K562 (cell line): ENCODE measurements around the gene CACNA2D3. TPM values are rescaled to one million over a fixed set of nuclear protein-coding genes. Genes with fewer than 3 reads are reported as not detected.

ENCODE experiments used
- ATAC-seq: fragments of 200-7000 bp; cut with Tn5 transposase; 3 replicates; pipeline ENCODE4 v1.9.1; 2020; ENCODE audit warnings: moderate library complexity
- BruUV-seq: library from RNA; stranded (reverse); fragments of 400-500 nt; replicated peaks from 2 replicates; lab custom pipeline; 2021; lab: Mats Ljungman, UMichigan
- CTCF ChIA-PET: fragments of 300-600 bp; formaldehyde crosslinking; extraction: SDS; loops from one replicate; lab custom pipeline; 2021; ENCODE audit warnings: low intra/inter-chr PET ratio; lab: Yijun Ruan, JAX
- POLR2A ChIA-PET: fragments of 300-600, 350-650 bp; sonication (Branson Sonifier 250); formaldehyde crosslinking; extraction: SDS; loops from one replicate; lab custom pipeline; 2021; ENCODE audit warnings: antibody characterized with exemption, inconsistent platforms; lab: Yijun Ruan, JAX
- DNase-seq, 4 experiments: peaks; one replicate each; pipeline versions ENCODE4 v3.0.0 to v3.0.0-alpha.2; 2011 to 2018; ENCODE audit warnings: low spot score in 3 of 4, mixed read lengths in 3 of 4; ENCODE audit errors: extremely low read depth in 1 of 4
- FAIRE-seq: peaks from 2 replicates; lab custom pipeline; 2011; peaks lifted over from hg19 to GRCh38; lab: Jason Lieb, UNC
- H2AFZ ChIP-seq: 2 replicates; pipeline ENCODE4 v1.6.0; 2011; ENCODE audit warnings: low read depth, low read length, control low read depth, inconsistent platforms
- H3K27ac ChIP-seq: fragments of 200-600 bp; 3 replicates; pipeline ENCODE4 v1.8.0; 2011; ENCODE audit warnings: low read depth, mild to moderate bottlenecking, control low read depth, inconsistent platforms, low read length, moderate library complexity, mixed read lengths; ENCODE audit errors: extremely low read depth
- H3K27me3 ChIP-seq, 2 experiments: fragments of 300-600 bp in 1 of 2; 2 replicates in 1 of 2; 3 replicates in 1 of 2; pipeline versions ENCODE4 v1.6.0 to v1.8.0; 2011; ENCODE audit warnings: inconsistent platforms in 2 of 2, low read length in 2 of 2, mild to moderate bottlenecking in 1 of 2, mixed read lengths in 1 of 2, moderate library complexity in 1 of 2; ENCODE audit not compliant: control insufficient read depth in 2 of 2, insufficient read depth in 2 of 2
- H3K36me3 ChIP-seq: fragments of 300-600 bp; 3 replicates; pipeline ENCODE4 v1.8.0; 2011; ENCODE audit warnings: mild to moderate bottlenecking, low read length, inconsistent platforms; ENCODE audit not compliant: control insufficient read depth, insufficient read depth
- H3K4me1 ChIP-seq, 2 experiments: fragments of 200-600 bp in 1 of 2; replicated peaks in 1 of 2; 2 replicates in 1 of 2; 3 replicates in 1 of 2; pipeline versions ENCODE4 v1.5.1 to v1.8.0; 2011; ENCODE audit warnings: inconsistent platforms in 2 of 2, low read length in 2 of 2, mild to moderate bottlenecking in 1 of 2, mixed read lengths in 1 of 2, moderate library complexity in 1 of 2; ENCODE audit not compliant: control insufficient read depth in 2 of 2, insufficient read depth in 2 of 2
- H3K4me2 ChIP-seq: 2 replicates; pipeline ENCODE4 v1.6.1; 2011; ENCODE audit warnings: low read length, control low read depth, inconsistent platforms, mixed read lengths; ENCODE audit not compliant: insufficient read depth
- H3K4me3 ChIP-seq: fragments of 200-600 bp; sonication (generic), shearing (Covaris generic); 2 replicates; pipeline ENCODE4 v1.5.1; 2016; ENCODE audit warnings: control low read depth, inconsistent platforms
- H3K79me2 ChIP-seq: fragments of 200-600 bp; 3 replicates; pipeline ENCODE4 v1.8.0; 2011; ENCODE audit warnings: low read length, inconsistent platforms; ENCODE audit not compliant: control insufficient read depth, insufficient read depth
- H3K9ac ChIP-seq, 2 experiments: 2 replicates each; pipeline versions ENCODE4 v1.6.0 to v1.6.1; 2011; ENCODE audit warnings: low read depth in 2 of 2, low read length in 2 of 2, control low read depth in 1 of 2, inconsistent platforms in 1 of 2, mild to moderate bottlenecking in 1 of 2, mixed read lengths in 1 of 2; ENCODE audit not compliant: insufficient read depth in 1 of 2
- H3K9me1 ChIP-seq: one replicate; pipeline ENCODE4 v1.6.0; 2011; ENCODE audit warnings: inconsistent platforms, mild to moderate bottlenecking, low read length, moderate library complexity; ENCODE audit not compliant: control insufficient read depth, insufficient read depth
- H3K9me3 ChIP-seq: replicated peaks from 2 replicates; pipeline ENCODE4 v1.5.1; 2011; ENCODE audit warnings: low read depth, low read length, inconsistent platforms; ENCODE audit not compliant: control insufficient read depth, insufficient read depth
- H4K20me1 ChIP-seq: replicated peaks from 2 replicates; pipeline ENCODE4 v1.6.1; 2011; ENCODE audit warnings: low read length, inconsistent platforms, mixed read lengths; ENCODE audit not compliant: control insufficient read depth, insufficient read depth
- AFF4 ChIP-seq: sonication (generic); formaldehyde crosslinking; IDR thresholded peaks from 2 replicates; pipeline ENCODE4 v1.8.0; 2023; ENCODE audit warnings: mild to moderate bottlenecking, missing genetic modification reagents
- ASH1L ChIP-seq: fragments of 450-650 bp; IDR thresholded peaks from 2 replicates; pipeline ENCODE4 v1.6.1; 2018; ENCODE audit warnings: borderline replicate concordance, mild to moderate bottlenecking, low read depth; ENCODE audit not compliant: partially characterized antibody
- E2F6 ChIP-seq, 2 experiments: IDR thresholded peaks; 2 replicates each; pipeline ENCODE4 v1.6.1; 2011; ENCODE audit warnings: borderline replicate concordance in 1 of 2, control low read depth in 1 of 2, low read depth in 1 of 2, low read length in 1 of 2, mild to moderate bottlenecking in 1 of 2, mixed read lengths in 1 of 2, moderate library complexity in 1 of 2; ENCODE audit not compliant: insufficient read depth in 1 of 2, insufficient read length in 1 of 2, poor library complexity in 1 of 2, severe bottlenecking in 1 of 2; ENCODE audit errors: extremely low read depth in 1 of 2
- NUFIP1 ChIP-seq: fragments of 450-650 bp; IDR thresholded peaks from 2 replicates; pipeline ENCODE4 v1.6.1; 2018; ENCODE audit not compliant: partially characterized antibody
- OTX1 ChIP-seq: fragments of 450-650 bp; formaldehyde crosslinking; IDR thresholded peaks from 2 replicates; pipeline ENCODE4 v1.4.0; 2022; ENCODE audit warnings: mild to moderate bottlenecking
- RBM17 ChIP-seq: fragments of 200-400 bp; formaldehyde crosslinking; IDR thresholded peaks from 2 replicates; pipeline ENCODE4 v1.6.1; 2017; ENCODE audit warnings: low read depth, mild to moderate bottlenecking, low read length, borderline replicate concordance
- SAP30 ChIP-seq: fragments of 200-600 bp; sonication (generic); IDR thresholded peaks from 2 replicates; pipeline ENCODE4 v1.6.1; 2012; ENCODE audit warnings: borderline replicate concordance, low read depth, mild to moderate bottlenecking, moderate library complexity, low read length, control low read depth, inconsistent platforms; ENCODE audit not compliant: insufficient read depth, poor library complexity, severe bottlenecking
- ZEB2 ChIP-seq: fragments of 450-650 bp; IDR thresholded peaks from 2 replicates; pipeline ENCODE4 v1.6.1; 2016
- WGBS: fragments of 100-300 bp; shearing (Covaris generic); methylation state at CpG from one replicate; pipeline ENCODE4 v1.1.6; 2016; ENCODE audit warnings: low coverage, mixed read lengths; ENCODE audit not compliant: insufficient coverage; ENCODE audit errors: missing lambda C conversion rate; 5-methylcytosine and 5-hydroxymethylcytosine counted together
- in situ Hi-C: fragments of 300-500 bp; cut with MboI; formaldehyde crosslinking; loops from 4 replicates; pipeline ENCODE4 v1.15.0; 2018; ENCODE audit warnings: inconsistent platforms, mixed read lengths
- intact Hi-C: fragments of 100-400 bp; cut with micrococcal nuclease; formaldehyde crosslinking; loops from 2 replicates; pipeline ENCODE4 v1.14.2; 2022
- polyA plus RNA-seq, 8 experiments: library from polyadenylated mRNA; depleted of rRNA in 4 of 8; stranded (reverse) in 5 of 8; unstranded in 3 of 8; fragments of >200 nt; fragmentation: Nextera tagmentation in 2 of 8; fragmentation: Illumina TruSeq in 1 of 8; extraction: Ambion mirVana in 2 of 8; extraction: Trizol in 1 of 8; gene quantifications; 2 replicates each; pipeline versions ENCODE4 v1.2.1 to v1.2.3, GENCODE V29; 2011 to 2014; ENCODE audit warnings: inconsistent platforms in 1 of 8, missing spikeins in 1 of 8
- total RNA-seq, 7 experiments: library from RNA; depleted of rRNA in 6 of 7; stranded (reverse); fragments of >200 nt in 6 of 7; fragmentation: Illumina TruSeq in 2 of 7; extraction: Trizol in 2 of 7; gene quantifications; 2 replicates each; pipeline versions ENCODE4 v1.2.1 to v1.2.3, GENCODE V29; 2011 to 2021; ENCODE audit warnings: low replicate concordance in 1 of 7

CACNA2D3 gene
- total and polyA plus RNA-seq, 9 of the 15 experiments (the other 6 are each of a cell fraction or from before 2014, with no cell fraction given): 0.01 TPM; not detected in 8

GRCh38 chr3:54582424-54582823, 460.1 kb downstream of the CACNA2D3 start:
- WGBS: 0% methylated on average over 2 of the region's 2 CpGs
- TF ChIP-seq ASH1L (no peak), ZEB2 (no peak), SAP30 (no peak), RBM17 (no peak)

GRCh38 chr3:54591157-54591556, 468.8 kb downstream of the CACNA2D3 start:
- intact Hi-C loops (no loop called here), in situ Hi-C loops (no loop called here)
- no peak overlapping the region for H3K9ac ChIP-seq
- no peaks in the 10 kb centered on the region for H4K20me1 ChIP-seq
- ChIA-PET CTCF (no interaction called here), POLR2A (no interaction called here)
- WGBS: 0% methylated on average over 2 of the region's 2 CpGs
- no peak for FAIRE-seq
- no peak for DNase-seq
- no peak overlapping the region for H3K27ac ChIP-seq
- H3K27me3 ChIP-seq: no peaks in the 10 kb centered on the region
- no peak overlapping the region for H3K4me3 ChIP-seq
- BruUV-seq: no TSS peak
- ATAC-seq: no peak
- H3K4me1 ChIP-seq: no peaks in the 10 kb centered on the region
- no peak overlapping the region for H3K4me2 ChIP-seq
- H3K9me1 ChIP-seq: no peaks in the 10 kb centered on the region
- no peak overlapping the region for H2AFZ ChIP-seq
- H3K9me3 ChIP-seq: no peaks in the 10 kb centered on the region
- no peaks in the 10 kb centered on the region for H3K79me2 ChIP-seq
- no peaks in the 10 kb centered on the region for H3K36me3 ChIP-seq
- TF ChIP-seq E2F6 (IDR thresholded peaks at IDR 0.05; ENCODE audit: borderline replicate concordance in 1 of 2, extremely low read depth in 1 of 2, insufficient read depth in 1 of 2, insufficient read length in 1 of 2, low read depth in 1 of 2, low read length in 1 of 2, poor library complexity in 1 of 2, severe bottlenecking in 1 of 2) (no peak), OTX1 (CRISPR knock-in tag) (no peak), NUFIP1 (no peak), AFF4 (no peak)

More at GRCh38 chr3:54582424-54582823, 460.1 kb downstream of the CACNA2D3 start:
- Histone ChIP-seq H3K4me2 (no peak overlapping the region), H3K9me3 (no peaks in the 10 kb centered on the region), H3K9me1 (no peaks in the 10 kb centered on the region), H3K9ac (no peak overlapping the region), H3K4me1 (no peaks in the 10 kb centered on the region), H2AFZ (no peak overlapping the region), H3K27me3 (no peaks in the 10 kb centered on the region), H3K27ac (no peak overlapping the region), H4K20me1 (no peaks in the 10 kb centered on the region), H3K4me3 (no peak overlapping the region), H3K36me3 (no peaks in the 10 kb centered on the region), H3K79me2 (no peaks in the 10 kb centered on the region)
- in situ Hi-C loops: no loop called here
- no peak for FAIRE-seq
- DNase-seq: no peak
- ChIA-PET CTCF (no interaction called here), POLR2A (no interaction called here)
- intact Hi-C loops: no loop called here
- no TSS peak for BruUV-seq
- no peak for ATAC-seq
